Neural progenitor cell (in vitro differentiated cells): ENCODE results near the gene KRT7. TPM values are rescaled to one million over a fixed set of nuclear protein-coding genes. Genes with fewer than 3 reads are reported as not detected.

Experiments
- DNase-seq: peaks from one replicate; pipeline ENCODE4 v3.0.0-alpha.2; 2016; ENCODE audit warnings: low spot score
- H2AFZ ChIP-seq: fragments of 200-600 bp; sonication (generic); replicated peaks from 2 replicates; pipeline ENCODE4 v1.6.1; 2016; ENCODE audit warnings: antibody characterized with exemption
- H3F3A ChIP-seq: fragments of 200-600 bp; sonication (generic); 2 replicates; pipeline ENCODE4 v1.6.1; 2016; ENCODE audit warnings: antibody characterized with exemption, low read depth
- H3K27ac ChIP-seq: fragments of 200-600 bp; sonication (generic); 2 replicates; pipeline ENCODE4 v1.5.1; 2016; ENCODE audit warnings: mild to moderate bottlenecking
- H3K27me3 ChIP-seq: fragments of 200-600 bp; sonication (generic); 2 replicates; pipeline ENCODE4 v1.6.1; 2016; ENCODE audit warnings: mild to moderate bottlenecking, moderate library complexity
- H3K36me3 ChIP-seq: fragments of 200-600 bp; sonication (generic); 2 replicates; pipeline ENCODE4 v1.5.1; 2016
- H3K4me1 ChIP-seq: fragments of 200-600 bp; sonication (generic); 2 replicates; pipeline ENCODE4 v1.6.1; 2016; ENCODE audit warnings: mixed run types
- H3K4me2 ChIP-seq: fragments of 200-600 bp; sonication (generic); 2 replicates; pipeline ENCODE4 v1.6.1; 2016
- H3K4me3 ChIP-seq: fragments of 200-600 bp; sonication (generic); 2 replicates; pipeline ENCODE4 v1.5.1; 2016
- H3K79me2 ChIP-seq: fragments of 200-600 bp; sonication (generic); 2 replicates; pipeline ENCODE4 v1.6.1; 2016; ENCODE audit warnings: low read depth
- H3K9ac ChIP-seq: fragments of 200-600 bp; sonication (generic); 2 replicates; pipeline ENCODE4 v1.6.1; 2016
- H3K9me3 ChIP-seq: fragments of 200-600 bp; sonication (generic); 2 replicates; pipeline ENCODE4 v1.5.1; 2016; ENCODE audit warnings: low read depth
- H4K20me1 ChIP-seq: fragments of 200-600 bp; sonication (generic); 2 replicates; pipeline ENCODE4 v1.6.1; 2016; ENCODE audit warnings: low read depth
- H3K27ac Mint-ChIP-seq: 3 replicates; pipeline ENCODE4 v1.8.0; 2021; ENCODE audit warnings: mixed read lengths
- H3K27me3 Mint-ChIP-seq: 2 replicates; pipeline ENCODE4 v1.8.0; 2022; ENCODE audit warnings: low read depth, mild to moderate bottlenecking, inconsistent platforms, moderate library complexity, mixed read lengths; ENCODE audit not compliant: insufficient read depth
- H3K36me3 Mint-ChIP-seq: 3 replicates; pipeline ENCODE4 v1.8.0; 2021; ENCODE audit warnings: mixed read lengths
- H3K4me1 Mint-ChIP-seq: 3 replicates; pipeline ENCODE4 v1.8.0; 2021; ENCODE audit warnings: mixed read lengths
- H3K4me3 Mint-ChIP-seq: 3 replicates; pipeline ENCODE4 v1.8.0; 2021; ENCODE audit warnings: mild to moderate bottlenecking, moderate library complexity, mixed read lengths
- H3K9me3 Mint-ChIP-seq: 3 replicates; pipeline ENCODE4 v1.8.0; 2020; ENCODE audit warnings: mixed read lengths
- CTCF ChIP-seq: fragments of 200-600 bp; sonication (generic); IDR thresholded peaks from 2 replicates; pipeline ENCODE4 v1.5.1; 2017; ENCODE audit warnings: antibody characterized with exemption, mild to moderate bottlenecking
- EZH2 ChIP-seq: fragments of 200-600 bp; sonication (generic); IDR thresholded peaks from 2 replicates; pipeline ENCODE4 v1.6.1; 2017; ENCODE audit warnings: antibody characterized with exemption, mild to moderate bottlenecking, moderate library complexity
- EZH2phosphoT487 ChIP-seq: fragments of 200-600 bp; sonication (generic); IDR thresholded peaks from 2 replicates; pipeline ENCODE4 v1.6.1; 2017; ENCODE audit warnings: antibody characterized with exemption
- total RNA-seq: library from RNA; depleted of rRNA; stranded (reverse); fragments of >200 nt; gene quantifications from 2 replicates; pipeline ENCODE4 v1.2.3, GENCODE V29; 2015; ENCODE audit warnings: low replicate concordance

KRT7 gene
- total RNA-seq, 1 donor from 2014 or later, result not detected

GRCh38 chr12:52213564-52214420 lies 19.3 kb upstream of the KRT7 start:
- peak; percentile 90 for DNase-seq
- Histone ChIP-seq H3K9me3 (no peaks in the 10 kb centered on the region), H3K27me3 (no peaks in the 10 kb centered on the region), H2AFZ (no peak overlapping the region), H3F3A (no peaks in the 10 kb centered on the region), H3K79me2 (no peaks in the 10 kb centered on the region), H4K20me1 (no peaks in the 10 kb centered on the region), H3K9ac (no peak overlapping the region), H3K4me3 (no peak overlapping the region), H3K36me3 (no peaks in the 10 kb centered on the region), H3K4me1 (no peaks in the 10 kb centered on the region), H3K27ac (no peak overlapping the region), H3K4me2 (no peak overlapping the region)
- Mint-ChIP-seq H3K4me3 (no peak overlapping the region), H3K27me3 (peaks cover 6% of the 10 kb centered on the region), H3K27ac (peak overlapping the region; percentile 46), H3K4me1 (peaks cover 15% of the 10 kb centered on the region), H3K9me3 (no peaks in the 10 kb centered on the region), H3K36me3 (no peaks in the 10 kb centered on the region)
- no peak for TF ChIP-seq EZH2phosphoT487
- no peak for TF ChIP-seq EZH2
- peak; percentile 95 for TF ChIP-seq CTCF

- Mint-ChIP-seq H3K36me3 (no peaks in the 10 kb centered on the region), H3K27ac (no peak overlapping the region), H3K9me3 (no peaks in the 10 kb centered on the region), H3K4me1 (peaks cover 15% of the 10 kb centered on the region), H3K4me3 (no peak overlapping the region), H3K27me3 (peaks cover 7% of the 10 kb centered on the region)
- no peak overlapping the region for H3K4me3 ChIP-seq
- H4K20me1 ChIP-seq, result no peaks in the 10 kb centered on the region
- no peaks in the 10 kb centered on the region for H3K79me2 ChIP-seq
- no peak overlapping the region for H3K4me2 ChIP-seq
- no peaks in the 10 kb centered on the region for H3K36me3 ChIP-seq
- no peaks in the 10 kb centered on the region for H3K4me1 ChIP-seq
- no peaks in the 10 kb centered on the region for H3K27me3 ChIP-seq
- H3K9ac ChIP-seq, result no peak overlapping the region
- DNase-seq, result no peak
- H3F3A ChIP-seq, result no peaks in the 10 kb centered on the region
- no peak overlapping the region for H3K27ac ChIP-seq
- no peaks in the 10 kb centered on the region for H3K9me3 ChIP-seq
- H2AFZ ChIP-seq, result no peak overlapping the region
- TF ChIP-seq EZH2 (no peak), CTCF (peak; percentile 15)
These were observed 18.6 kb upstream of the KRT7 start for GRCh38 chr12:52214421-52214802.

- no peaks in the 10 kb centered on the region for H3F3A ChIP-seq
- Mint-ChIP-seq H3K27ac (peak overlapping the region; percentile 74), H3K4me1 (peaks cover 15% of the 10 kb centered on the region), H3K27me3 (peaks cover 9% of the 10 kb centered on the region), H3K9me3 (no peaks in the 10 kb centered on the region), H3K4me3 (no peak overlapping the region), H3K36me3 (no peaks in the 10 kb centered on the region)
- no peak overlapping the region for H3K27ac ChIP-seq
- no peak for DNase-seq
- no peaks in the 10 kb centered on the region for H3K36me3 ChIP-seq
- no peaks in the 10 kb centered on the region for H3K79me2 ChIP-seq
- no peak overlapping the region for H3K4me2 ChIP-seq
- H3K4me1 ChIP-seq, result no peaks in the 10 kb centered on the region
- no peak overlapping the region for H2AFZ ChIP-seq
- H3K27me3 ChIP-seq, result peaks cover 4% of the 10 kb centered on the region
- TF ChIP-seq CTCF (no peak), EZH2 (no peak), EZH2phosphoT487 (no peak)
- H3K9me3 ChIP-seq, result no peaks in the 10 kb centered on the region
- no peaks in the 10 kb centered on the region for H4K20me1 ChIP-seq
- H3K9ac ChIP-seq, result no peak overlapping the region
- no peak overlapping the region for H3K4me3 ChIP-seq
These were observed 17.4 kb upstream of the KRT7 start for GRCh38 chr12:52215587-52216031.
